IPS-18a (cell line): ENCODE measurements around the gene FLNB.
"Not testable (repeated sequence)": the region's sequence is repeated elsewhere in the genome, so short reads cannot be mapped to it uniquely, and the experiment has no call there.

ENCODE experiments used
- H3K27ac ChIP-seq: one replicate; pipeline ENCODE4 v1.5.1; 2013; ENCODE audit warnings: low read length
- H3K27me3 ChIP-seq: one replicate; pipeline ENCODE4 v1.6.1; 2013; ENCODE audit warnings: mild to moderate bottlenecking, low read length; ENCODE audit not compliant: control insufficient read depth, insufficient read depth
- H3K36me3 ChIP-seq: one replicate; pipeline ENCODE4 v1.6.1; 2013; ENCODE audit warnings: low read depth, low read length; ENCODE audit not compliant: control insufficient read depth
- H3K4me1 ChIP-seq: one replicate; pipeline ENCODE4 v1.6.1; 2013; ENCODE audit warnings: low read depth, low read length; ENCODE audit not compliant: control insufficient read depth
- H3K4me3 ChIP-seq: one replicate; pipeline ENCODE4 v1.5.1; 2013; ENCODE audit warnings: low read length
- H3K9ac ChIP-seq: one replicate; pipeline ENCODE4 v1.6.1; 2013; ENCODE audit warnings: mild to moderate bottlenecking, low read length, moderate library complexity
- H3K9me3 ChIP-seq: one replicate; pipeline ENCODE4 v1.6.1; 2013; ENCODE audit warnings: low read depth, low read length; ENCODE audit not compliant: control insufficient read depth

FLNB gene

GRCh38 chr3:58039601-58040000, 31.4 kb downstream of the FLNB start:
- H3K36me3 ChIP-seq: no peaks in the 10 kb centered on the region
- no peak overlapping the region for H3K4me3 ChIP-seq
- no peak overlapping the region for H3K27ac ChIP-seq
- H3K9me3 ChIP-seq: no peaks in the 10 kb centered on the region
- H3K4me1 ChIP-seq: peaks cover 71% of the 10 kb centered on the region
- no peaks in the 10 kb centered on the region for H3K27me3 ChIP-seq
- no peak overlapping the region for H3K9ac ChIP-seq

GRCh38 chr3:58041182-58041825, 33.1 kb downstream of the FLNB start:
- H3K36me3 ChIP-seq: no peaks in the 10 kb centered on the region
- H3K9ac ChIP-seq: no peak overlapping the region
- peak overlapping the region; percentile 20 for H3K27ac ChIP-seq
- H3K9me3 ChIP-seq: no peaks in the 10 kb centered on the region
- peaks cover 54% of the 10 kb centered on the region for H3K4me1 ChIP-seq
- no peak overlapping the region for H3K4me3 ChIP-seq
- no peaks in the 10 kb centered on the region for H3K27me3 ChIP-seq

- peaks cover 49% of the 10 kb centered on the region for H3K4me1 ChIP-seq
- H3K4me3 ChIP-seq: no peak overlapping the region
- no peaks in the 10 kb centered on the region for H3K36me3 ChIP-seq
- H3K9me3 ChIP-seq: no peaks in the 10 kb centered on the region
- H3K27me3 ChIP-seq: no peaks in the 10 kb centered on the region
- no peak overlapping the region for H3K9ac ChIP-seq
- H3K27ac ChIP-seq: peak overlapping the region; percentile 20
These were observed 33.7 kb downstream of the FLNB start for GRCh38 chr3:58041826-58042324.

- Histone ChIP-seq H3K4me1 (peaks cover 50% of the 10 kb centered on the region), H3K9ac (no peak overlapping the region), H3K27me3 (no peaks in the 10 kb centered on the region), H3K36me3 (no peaks in the 10 kb centered on the region), H3K4me3 (no peak overlapping the region), H3K9me3 (no peaks in the 10 kb centered on the region), H3K27ac (no peak overlapping the region)
These were observed 34.9 kb downstream of the FLNB start for GRCh38 chr3:58042947-58043707.

- no peaks in the 10 kb centered on the region for H3K27me3 ChIP-seq
- H3K36me3 ChIP-seq: no peaks in the 10 kb centered on the region
- peaks cover 55% of the 10 kb centered on the region for H3K4me1 ChIP-seq
- no peak overlapping the region for H3K27ac ChIP-seq
- no peaks in the 10 kb centered on the region for H3K9me3 ChIP-seq
- no peak overlapping the region for H3K4me3 ChIP-seq
- H3K9ac ChIP-seq: no peak overlapping the region
These were observed 35.7 kb downstream of the FLNB start for GRCh38 chr3:58043933-58044332.

- Histone ChIP-seq H3K27me3 (no peaks in the 10 kb centered on the region), H3K4me1 (peaks cover 55% of the 10 kb centered on the region), H3K36me3 (no peaks in the 10 kb centered on the region), H3K9me3 (no peaks in the 10 kb centered on the region), H3K9ac (no peak overlapping the region), H3K27ac (no peak overlapping the region), H3K4me3 (no peak overlapping the region)
These were observed 36.7 kb downstream of the FLNB start for GRCh38 chr3:58044691-58045483.

GRCh38 chr3:58047826-58048225, 39.6 kb downstream of the FLNB start:
- peaks cover 37% of the 10 kb centered on the region for H3K4me1 ChIP-seq
- H3K36me3 ChIP-seq: no peaks in the 10 kb centered on the region
- H3K9ac ChIP-seq: no peak overlapping the region
- H3K9me3 ChIP-seq: no peaks in the 10 kb centered on the region
- no peak overlapping the region for H3K27ac ChIP-seq
- no peaks in the 10 kb centered on the region for H3K27me3 ChIP-seq
- H3K4me3 ChIP-seq: no peak overlapping the region

- Histone ChIP-seq H3K36me3 (no peaks in the 10 kb centered on the region), H3K9ac (peak overlapping the region; percentile 66), H3K27me3 (no peaks in the 10 kb centered on the region), H3K9me3 (no peaks in the 10 kb centered on the region), H3K4me3 (no peak overlapping the region), H3K27ac (no peak overlapping the region), H3K4me1 (peaks cover 33% of the 10 kb centered on the region)
These were observed 40.1 kb downstream of the FLNB start for GRCh38 chr3:58048301-58048700.

GRCh38 chr3:58049143-58049785, 41.0 kb downstream of the FLNB start:
- peaks cover 26% of the 10 kb centered on the region for H3K4me1 ChIP-seq
- H3K36me3 ChIP-seq: no peaks in the 10 kb centered on the region
- no peaks in the 10 kb centered on the region for H3K9me3 ChIP-seq
- H3K27ac ChIP-seq: peak overlapping the region; percentile 71
- H3K4me3 ChIP-seq: peak overlapping the region; percentile 16
- H3K9ac ChIP-seq: peak overlapping the region; percentile 66
- H3K27me3 ChIP-seq: no peaks in the 10 kb centered on the region

- no peaks in the 10 kb centered on the region for H3K36me3 ChIP-seq
- peaks cover 26% of the 10 kb centered on the region for H3K4me1 ChIP-seq
- no peak overlapping the region for H3K27ac ChIP-seq
- H3K9me3 ChIP-seq: no peaks in the 10 kb centered on the region
- no peaks in the 10 kb centered on the region for H3K27me3 ChIP-seq
- H3K4me3 ChIP-seq: no peak overlapping the region
- peak overlapping the region; percentile 23 for H3K9ac ChIP-seq
These were observed 43.0 kb downstream of the FLNB start for GRCh38 chr3:58051196-58051595.

GRCh38 chr3:58051658-58052261, 43.5 kb downstream of the FLNB start:
- peaks cover 26% of the 10 kb centered on the region for H3K4me1 ChIP-seq

More at GRCh38 chr3:58051658-58052261, 43.5 kb downstream of the FLNB start:
- not testable (repeated sequence) for H3K9me3 ChIP-seq, H3K4me3 ChIP-seq, H3K27me3 ChIP-seq, H3K36me3 ChIP-seq, H3K27ac ChIP-seq
- peak overlapping the region; percentile 23 for H3K9ac ChIP-seq
